Natural killer cell (primary cell): Measurements from ENCODE around the gene FTSJ3. TPM values are rescaled to one million over a fixed set of nuclear protein-coding genes. Genes with fewer than 3 reads are reported as not detected.

Experiments
- ATAC-seq, 3 donors: fragments of 150-1000 bp in 2 of 3; fragments of 200-7000 bp in 1 of 3; cut with Tn5 transposase; 1 replicate in 1 of 3; 2 replicates in 2 of 3; pipeline ENCODE4 v1.10.0; 2021; ENCODE audit warnings: mild to moderate bottlenecking in 2 of 3, moderate library complexity in 2 of 3
- DNase-seq, 2 donors: peaks; one replicate each; pipeline versions ENCODE4 v3.0.0 to v3.0.0-alpha.2; 2013 to 2021; ENCODE audit warnings: mixed read lengths in 1 of 2
- H3K27ac ChIP-seq: one replicate; pipeline ENCODE4 v1.5.1; 2013; ENCODE audit warnings: mild to moderate bottlenecking, low read length
- H3K27me3 ChIP-seq: one replicate; pipeline ENCODE4 v1.6.1; 2013; ENCODE audit warnings: low read length; ENCODE audit not compliant: control insufficient read depth, insufficient read depth
- H3K36me3 ChIP-seq: one replicate; pipeline ENCODE4 v1.6.1; 2013; ENCODE audit warnings: low read length; ENCODE audit not compliant: control insufficient read depth, insufficient read depth
- H3K4me1 ChIP-seq: one replicate; pipeline ENCODE4 v1.6.1; 2013; ENCODE audit warnings: low read length; ENCODE audit not compliant: control insufficient read depth, insufficient read depth
- H3K4me3 ChIP-seq: one replicate; pipeline ENCODE4 v1.5.1; 2013; ENCODE audit warnings: low read length
- H3K9me3 ChIP-seq: one replicate; pipeline ENCODE4 v1.6.1; 2013; ENCODE audit warnings: low read length; ENCODE audit not compliant: control insufficient read depth, insufficient read depth
- H3K27ac Mint-ChIP-seq, 2 donors: one replicate each; pipeline ENCODE4 v1.8.0; 2022; ENCODE audit warnings: mild to moderate bottlenecking in 2 of 2, mixed read lengths in 2 of 2, moderate library complexity in 1 of 2
- H3K27me3 Mint-ChIP-seq, 2 donors: one replicate each; pipeline ENCODE4 v1.8.0; 2022; ENCODE audit warnings: low read depth in 2 of 2, mixed read lengths in 2 of 2
- H3K36me3 Mint-ChIP-seq: one replicate; pipeline ENCODE4 v1.8.0; 2022; ENCODE audit warnings: mixed read lengths
- H3K4me1 Mint-ChIP-seq, 2 donors: one replicate each; pipeline ENCODE4 v1.8.0; 2022; ENCODE audit warnings: mixed read lengths in 2 of 2
- H3K4me3 Mint-ChIP-seq: one replicate; pipeline ENCODE4 v1.8.0; 2022; ENCODE audit warnings: mild to moderate bottlenecking, moderate library complexity, mixed read lengths
- H3K9me3 Mint-ChIP-seq, 2 donors: one replicate each; pipeline ENCODE4 v1.8.0; 2022; ENCODE audit warnings: mixed read lengths in 2 of 2
- CTCF ChIP-seq: fragments of 200-600 bp; IDR thresholded peaks from one replicate; pipeline ENCODE4 v1.8.0; 2022; ENCODE audit warnings: antibody characterized with exemption
- WGBS: methylation state at CpG from one replicate; pipeline ENCODE4 v1.1.7; 2013; ENCODE audit warnings: missing lambda C conversion rate; ENCODE audit not compliant: insufficient coverage; 5-methylcytosine and 5-hydroxymethylcytosine counted together
- intact Hi-C: fragments of 100-400 bp; cut with micrococcal nuclease; formaldehyde crosslinking; loops from one replicate; pipeline ENCODE4 v1.14.2; 2022
- total RNA-seq, 4 donors: library from RNA; stranded (reverse); fragments of 120-200 nt in 1 of 4; gene quantifications; one replicate each; pipeline versions ENCODE4 v1.2.3 to v1.2.4, GENCODE V29; 2013 to 2022

FTSJ3 gene
- total RNA-seq, 3 donors from 2014 or later (not counting 1 experiment from before 2014, with no cell fraction given): 35.2 to 53.5 (median 51.6) TPM

GRCh38 chr17:63838631-63839171 lies 11.2 kb upstream of the FTSJ3 start:
- ATAC-seq: no peak
- H3K27me3 ChIP-seq: no peaks in the 10 kb centered on the region
- H3K9me3 ChIP-seq: no peaks in the 10 kb centered on the region
- H3K4me1 ChIP-seq: peaks cover 61% of the 10 kb centered on the region
- H3K4me3 Mint-ChIP-seq: peak overlapping the region; percentile 13
- TF ChIP-seq CTCF: no peak
- 56% methylated on average over 6 of the region's 7 CpGs for WGBS
- H3K27ac Mint-ChIP-seq: no peak overlapping the region
- no peaks in the 10 kb centered on the region for H3K36me3 Mint-ChIP-seq
- DNase-seq: no peak
- H3K36me3 ChIP-seq: peaks cover 29% of the 10 kb centered on the region
- H3K9me3 Mint-ChIP-seq: no peaks in the 10 kb centered on the region
- H3K4me1 Mint-ChIP-seq: peaks cover 31 to 53% of the 10 kb centered on the region in 2 donors
- H3K27ac ChIP-seq: no peak overlapping the region
- intact Hi-C loops: no loop called here
- H3K4me3 ChIP-seq: no peak overlapping the region
- H3K27me3 Mint-ChIP-seq: no peaks in the 10 kb centered on the region

- Histone ChIP-seq H3K36me3 (peaks cover 35% of the 10 kb centered on the region), H3K9me3 (no peaks in the 10 kb centered on the region), H3K27me3 (no peaks in the 10 kb centered on the region), H3K4me1 (peaks cover 55% of the 10 kb centered on the region), H3K27ac (no peak overlapping the region), H3K4me3 (no peak overlapping the region)
- no peaks in the 10 kb centered on the region for H3K27me3 Mint-ChIP-seq
- H3K4me3 Mint-ChIP-seq: no peak overlapping the region
- TF ChIP-seq CTCF: no peak
- no peaks in the 10 kb centered on the region for H3K36me3 Mint-ChIP-seq
- no peak overlapping the region for H3K27ac Mint-ChIP-seq
- no peaks in the 10 kb centered on the region for H3K9me3 Mint-ChIP-seq
- DNase-seq (no peak), ATAC-seq (no peak)
- WGBS: 95% methylated on average over 5 of the region's 5 CpGs
- H3K4me1 Mint-ChIP-seq: peaks cover 29 to 47% of the 10 kb centered on the region in 2 donors
- intact Hi-C loops: no loop called here
Observed at GRCh38 chr17:63837962-63838600, 10.6 kb upstream of the FTSJ3 start.

GRCh38 chr17:63837480-63837879 lies 10.0 kb upstream of the FTSJ3 start:
- no peaks in the 10 kb centered on the region for H3K9me3 ChIP-seq
- no peak for TF ChIP-seq CTCF
- ATAC-seq (no peak), DNase-seq (no peak)
- no peak overlapping the region for H3K4me3 ChIP-seq
- peaks cover 55% of the 10 kb centered on the region for H3K4me1 ChIP-seq
- H3K27me3 ChIP-seq: no peaks in the 10 kb centered on the region
- no peaks in the 10 kb centered on the region for H3K36me3 Mint-ChIP-seq
- H3K36me3 ChIP-seq: peaks cover 41% of the 10 kb centered on the region
- H3K27ac ChIP-seq: no peak overlapping the region
- peaks cover 29 to 47% of the 10 kb centered on the region in 2 donors for H3K4me1 Mint-ChIP-seq
- no peaks in the 10 kb centered on the region for H3K27me3 Mint-ChIP-seq
- WGBS: 94% methylated on average over 12 of the region's 12 CpGs
- H3K27ac Mint-ChIP-seq: no peak overlapping the region
- H3K4me3 Mint-ChIP-seq: no peak overlapping the region
- intact Hi-C loops: no loop called here
- H3K9me3 Mint-ChIP-seq: no peaks in the 10 kb centered on the region

GRCh38 chr17:63836811-63837210 lies 9.3 kb upstream of the FTSJ3 start:
- Histone ChIP-seq H3K27ac (no peak overlapping the region), H3K4me3 (no peak overlapping the region), H3K36me3 (peaks cover 48% of the 10 kb centered on the region), H3K4me1 (peaks cover 51% of the 10 kb centered on the region), H3K27me3 (no peaks in the 10 kb centered on the region), H3K9me3 (no peaks in the 10 kb centered on the region)
- ATAC-seq: no peak
- H3K36me3 Mint-ChIP-seq: no peaks in the 10 kb centered on the region
- intact Hi-C loops: no loop called here
- no peaks in the 10 kb centered on the region for H3K9me3 Mint-ChIP-seq
- no peaks in the 10 kb centered on the region for H3K27me3 Mint-ChIP-seq
- no peak overlapping the region for H3K27ac Mint-ChIP-seq
- 96% methylated on average over 7 of the region's 7 CpGs for WGBS
- H3K4me3 Mint-ChIP-seq: no peak overlapping the region
- H3K4me1 Mint-ChIP-seq: peaks cover 27 to 43% of the 10 kb centered on the region in 2 donors
- DNase-seq: no peak
- no peak for TF ChIP-seq CTCF
